NCI-H2196 treated with DMSO at 0.1 percent for 48 hours (cell line): ENCODE results near the gene ITPA.
A peak's percentile ranks its signal among the peaks of the same experiment; 100 is the strongest.

Source experiments
- DNase-seq: peaks from one replicate; lab custom pipeline; 2025; ENCODE audit not compliant: unreplicated experiment; lab: John Stamatoyannopoulos, UW

The ITPA gene

GRCh38 chr20:3227506-3227905 is 18.2 kb downstream of the ITPA start:
- no peak for DNase-seq

GRCh38 chr20:3227936-3228749 is 18.8 kb downstream of the ITPA start:
- DNase-seq, result no peak

- DNase-seq, result no peak
Measured at GRCh38 chr20:3228750-3229032, 19.4 kb downstream of the ITPA start.

GRCh38 chr20:3229158-3229557 is 19.9 kb downstream of the ITPA start:
- no peak for DNase-seq

DNA sequence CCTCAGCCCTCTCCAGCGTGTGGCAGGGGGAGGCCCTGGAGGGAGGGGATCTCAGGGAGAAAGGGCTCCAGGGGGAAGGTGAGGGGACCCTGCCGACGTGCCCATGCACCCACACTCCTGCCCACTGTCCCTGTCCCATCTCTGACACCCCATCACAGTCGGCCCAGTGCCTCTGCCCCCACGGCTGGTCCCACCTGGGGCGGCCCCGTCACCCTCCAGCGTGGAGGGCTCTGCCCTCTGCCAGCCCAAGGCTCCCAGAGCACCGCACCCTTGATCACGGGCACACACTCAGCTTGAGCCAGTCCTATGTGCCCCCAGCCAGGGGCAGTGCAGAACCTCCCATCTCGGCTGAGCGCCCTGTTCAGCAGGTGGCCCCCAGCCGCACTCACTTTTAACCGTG is 20.5 kb downstream of the ITPA start:
- DNase-seq, result no peak

DNA sequence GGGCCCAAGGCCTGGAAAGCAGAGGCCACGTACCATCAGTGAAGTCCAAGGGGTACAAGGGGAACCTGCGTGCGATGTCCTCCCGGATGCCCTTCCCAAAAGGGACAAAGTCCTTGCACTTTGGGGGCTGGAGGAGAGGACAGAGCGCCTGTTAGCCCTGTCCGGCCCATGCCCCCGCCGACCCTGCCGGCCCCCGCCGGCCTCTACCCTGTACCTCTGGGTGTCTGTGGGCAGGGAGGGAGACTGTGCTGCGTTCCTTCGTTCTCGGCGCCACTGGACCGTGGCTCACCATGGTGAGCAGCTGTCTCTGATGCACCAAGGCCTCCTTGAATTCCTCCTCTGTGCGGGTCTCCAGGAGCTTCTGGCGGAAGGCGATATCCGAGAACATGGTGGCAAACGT is 21.8 kb downstream of the ITPA start:
- DNase-seq, result no peak

- no peak for DNase-seq
Measured at GRCh38 chr20:3231889-3232588, 22.7 kb downstream of the ITPA start.

DNA sequence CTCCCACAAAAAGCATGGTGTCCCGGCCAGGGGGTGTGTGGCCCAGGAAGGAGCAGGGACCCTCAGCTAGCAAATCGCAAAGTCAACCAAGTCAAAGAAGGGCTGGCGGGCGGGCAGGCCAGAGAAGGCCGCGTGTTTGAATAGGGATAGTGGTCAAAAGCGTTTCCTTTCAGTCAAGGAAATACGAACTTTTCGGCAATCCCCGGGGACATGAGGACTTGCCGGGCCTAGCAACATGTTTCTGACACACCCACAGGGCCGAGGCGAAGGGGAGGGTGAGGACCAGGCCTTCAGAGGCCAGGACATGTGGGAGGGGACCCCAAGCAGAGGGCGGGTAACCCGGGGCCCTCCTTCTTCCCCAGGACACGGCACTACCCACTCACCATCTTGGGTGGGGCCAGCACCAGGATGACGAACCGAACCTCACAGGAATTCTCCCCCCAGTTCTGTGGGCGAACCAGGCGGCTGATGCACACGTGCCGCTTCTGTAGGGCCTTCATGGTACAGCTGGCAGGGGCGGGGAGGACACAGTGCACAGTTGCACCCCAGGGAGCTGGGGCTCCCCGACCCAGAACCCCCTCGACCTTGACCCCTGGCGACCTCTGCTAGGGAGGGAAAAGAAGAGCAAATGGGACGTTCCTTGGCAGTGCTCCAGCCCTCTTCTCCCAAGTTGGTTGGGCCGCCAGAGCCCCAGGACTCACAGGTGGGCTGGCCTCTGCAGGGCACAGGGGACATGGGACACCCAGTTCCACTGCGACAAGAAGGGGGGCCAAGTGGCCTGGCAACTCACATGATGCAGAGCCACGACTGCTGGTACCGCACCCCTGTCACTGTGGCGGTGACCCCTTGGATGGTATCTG is 24.1 kb downstream of the ITPA start:
- DNase-seq, result no peak

GRCh38 chr20:3233991-3234498 is 24.7 kb downstream of the ITPA start:
- DNase-seq, result no peak

- no peak for DNase-seq
Measured at GRCh38 chr20:3235666-3236324, 26.5 kb downstream of the ITPA start.

DNA sequence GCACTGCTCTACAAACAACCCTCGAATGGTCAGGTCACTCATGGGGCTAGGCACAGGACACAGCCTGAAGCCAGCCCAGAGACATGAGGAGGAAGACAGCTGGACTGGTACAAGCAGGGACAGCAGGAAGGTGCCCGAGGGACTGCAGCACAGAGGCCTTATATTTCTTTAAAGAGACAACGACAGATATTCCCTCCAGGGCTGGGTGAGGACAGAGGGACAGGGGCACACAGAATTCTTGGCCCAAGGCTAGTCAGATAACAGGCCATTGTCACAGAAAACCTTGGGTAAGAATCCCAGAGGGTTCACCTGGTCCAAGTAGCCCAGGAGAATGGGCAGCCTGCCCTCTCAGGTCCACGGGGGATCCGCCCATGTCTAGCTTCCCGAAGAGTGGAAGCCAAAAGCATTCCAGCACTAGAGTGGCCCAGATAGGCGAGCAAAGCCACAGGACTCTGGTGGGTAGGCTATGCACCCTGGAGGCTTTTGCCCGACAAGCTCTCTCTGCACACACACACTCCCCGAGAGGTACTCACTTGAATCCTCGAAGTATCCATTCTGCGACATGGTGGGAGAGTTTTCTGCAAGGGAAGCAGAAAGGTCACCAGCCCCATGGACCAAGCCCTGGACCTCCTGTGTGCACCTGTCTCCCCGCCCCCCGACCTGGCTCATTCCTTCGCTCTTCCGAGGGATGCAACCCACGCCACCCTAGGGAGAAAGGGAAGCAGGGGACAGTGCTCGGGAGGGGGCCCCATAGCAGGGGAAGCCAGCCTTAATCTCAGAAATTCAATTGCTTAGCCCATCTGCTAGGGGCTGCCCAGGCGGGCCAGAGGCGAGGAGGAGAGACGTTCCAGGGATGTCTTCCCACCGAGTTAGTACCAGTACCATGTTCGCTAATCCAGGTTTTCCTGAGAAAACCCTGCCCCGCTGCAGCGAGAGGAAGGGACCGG is 28.0 kb downstream of the ITPA start:
- no peak for DNase-seq

DNA sequence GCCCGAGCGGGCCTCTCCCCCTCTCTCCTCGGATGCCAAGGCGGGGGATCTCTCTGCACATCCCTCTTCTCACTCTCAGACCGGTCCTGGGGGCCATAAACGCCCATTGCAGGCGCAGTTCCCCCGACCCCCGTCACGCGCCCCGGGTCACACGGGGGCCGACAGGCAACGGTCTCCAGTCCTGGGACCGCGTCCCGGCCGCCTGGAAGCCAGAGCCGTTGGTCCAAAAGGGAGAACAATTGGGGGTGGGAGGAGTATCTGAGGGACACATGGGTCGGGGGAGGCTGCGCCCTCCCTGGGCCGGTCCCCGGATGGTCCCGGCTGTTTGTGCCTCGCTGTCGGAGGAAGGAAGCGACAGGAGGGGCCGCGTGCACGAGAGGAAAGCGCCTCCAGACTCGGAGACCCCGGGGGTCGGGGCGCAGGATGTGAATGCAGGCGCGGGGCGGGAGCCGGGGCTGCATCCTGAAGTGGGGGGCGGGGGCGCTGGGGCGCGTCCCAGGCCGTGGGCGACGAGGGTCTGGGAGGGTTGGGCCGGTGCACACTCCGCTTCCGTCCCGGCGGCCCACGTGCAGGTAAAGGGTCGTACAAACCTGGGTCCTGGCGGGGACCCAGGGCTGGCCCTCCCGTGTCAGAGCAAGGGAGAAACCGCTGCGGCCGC is 28.8 kb downstream of the ITPA start:
- no peak for DNase-seq

DNA sequence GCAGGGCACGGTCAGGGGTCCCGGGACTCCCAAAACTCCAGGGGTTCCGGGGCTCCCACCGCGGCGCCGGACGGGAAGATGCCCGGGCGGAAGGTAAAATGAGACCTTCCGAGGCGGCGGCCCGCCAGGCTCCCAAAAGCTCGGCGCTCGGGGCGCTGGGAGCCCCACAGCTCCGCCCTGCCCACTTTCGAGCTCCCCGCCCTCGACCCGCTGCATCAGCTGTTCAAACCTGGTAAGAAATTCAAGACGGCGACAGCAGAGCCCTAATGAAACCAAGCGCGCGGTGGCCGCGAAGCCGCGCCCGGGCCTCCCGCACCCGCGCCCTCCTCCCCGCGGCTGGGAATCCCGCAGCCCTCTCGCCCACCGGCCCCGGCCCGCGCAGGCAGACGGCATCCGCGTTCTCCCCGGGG is 29.3 kb downstream of the ITPA start:
- DNase-seq, result no peak

- DNase-seq, result peak; percentile 54
Measured at GRCh38 chr20:3239026-3239866, 29.9 kb downstream of the ITPA start, which contains the start of gene SLC4A11. SLC4A11 (minus strand) TSS chr20:3239190; CDS start chr20:3239137, 53 bp downstream.

GRCh38 chr20:3239867-3240775 is 30.8 kb downstream of the ITPA start:
- no peak for DNase-seq

DNA sequence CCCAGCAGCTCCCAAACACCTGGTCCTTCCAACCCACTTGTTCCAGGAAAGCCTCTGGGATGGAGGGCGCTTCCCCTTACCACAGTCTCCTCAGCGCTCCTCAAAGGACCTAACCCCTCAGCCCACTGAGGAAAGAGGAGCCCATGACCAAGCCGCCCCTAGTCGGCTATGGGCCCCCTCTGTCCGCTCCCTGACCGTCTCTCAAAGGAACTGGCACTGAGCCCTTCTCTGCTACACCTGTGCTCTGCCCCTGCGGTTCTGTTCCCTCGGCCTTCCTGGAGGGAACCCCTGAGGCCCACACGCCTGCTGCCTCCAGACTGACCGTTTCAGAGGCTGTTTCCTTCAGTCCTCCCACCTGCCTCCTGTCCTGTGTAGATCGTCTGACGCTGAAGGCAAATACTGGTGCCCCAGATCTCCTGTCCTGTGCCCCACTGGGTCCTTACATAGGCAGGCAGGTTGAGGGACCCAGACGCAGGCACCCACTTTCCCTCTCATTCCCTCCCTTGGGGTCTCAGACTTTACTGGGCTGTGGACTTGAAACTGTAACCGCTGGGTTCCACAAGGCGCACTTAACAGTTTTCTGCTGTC is 31.6 kb downstream of the ITPA start:
- no peak for DNase-seq

- DNase-seq, result no peak
Measured at GRCh38 chr20:3242172-3242692, 32.9 kb downstream of the ITPA start.
